ENCODE measurements around the gene NAALADL2. TPM values are rescaled to one million over a fixed set of nuclear protein-coding genes. Genes with fewer than 3 reads are reported as not detected.

NAALADL2 gene
- total RNA-seq, 4 donors from 2014 or later = 3.8 to 20.3 (median 8.6) TPM

- 71% methylated on average over 1 of the region's 1 CpG for WGBS
- H3K9me3 ChIP-seq = no peaks in the 10 kb centered on the region
- no peaks in the 10 kb centered on the region for H3K4me1 ChIP-seq
- no peak for DNase-seq (ENCODE audit: extremely low spot score)
- H3K4me3 ChIP-seq = no peak overlapping the region
- no peaks in the 10 kb centered on the region for H3K36me3 ChIP-seq
- H3K27ac ChIP-seq (replicated peaks in 1 of 4) = no peak overlapping the region
- TF ChIP-seq, protein P1, sequence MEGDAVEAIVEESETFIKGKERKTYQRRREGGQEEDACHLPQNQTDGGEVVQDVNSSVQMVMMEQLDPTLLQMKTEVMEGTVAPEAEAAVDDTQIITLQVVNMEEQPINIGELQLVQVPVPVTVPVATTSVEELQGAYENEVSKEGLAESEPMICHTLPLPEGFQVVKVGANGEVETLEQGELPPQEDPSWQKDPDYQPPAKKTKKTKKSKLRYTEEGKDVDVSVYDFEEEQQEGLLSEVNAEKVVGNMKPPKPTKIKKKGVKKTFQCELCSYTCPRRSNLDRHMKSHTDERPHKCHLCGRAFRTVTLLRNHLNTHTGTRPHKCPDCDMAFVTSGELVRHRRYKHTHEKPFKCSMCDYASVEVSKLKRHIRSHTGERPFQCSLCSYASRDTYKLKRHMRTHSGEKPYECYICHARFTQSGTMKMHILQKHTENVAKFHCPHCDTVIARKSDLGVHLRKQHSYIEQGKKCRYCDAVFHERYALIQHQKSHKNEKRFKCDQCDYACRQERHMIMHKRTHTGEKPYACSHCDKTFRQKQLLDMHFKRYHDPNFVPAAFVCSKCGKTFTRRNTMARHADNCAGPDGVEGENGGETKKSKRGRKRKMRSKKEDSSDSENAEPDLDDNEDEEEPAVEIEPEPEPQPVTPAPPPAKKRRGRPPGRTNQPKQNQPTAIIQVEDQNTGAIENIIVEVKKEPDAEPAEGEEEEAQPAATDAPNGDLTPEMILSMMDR (IDR thresholded peaks at IDR 0.05) = no peak
- TF ChIP-seq EP300 (IDR thresholded peaks at IDR 0.05) = no peak
- no peaks in the 10 kb centered on the region for H3K27me3 ChIP-seq
- intact Hi-C loops (cut with DNase I) = no loop called here
Observed at GRCh38 chr3:175102161-175102560, 243.0 kb downstream of the NAALADL2 start.

DNA sequence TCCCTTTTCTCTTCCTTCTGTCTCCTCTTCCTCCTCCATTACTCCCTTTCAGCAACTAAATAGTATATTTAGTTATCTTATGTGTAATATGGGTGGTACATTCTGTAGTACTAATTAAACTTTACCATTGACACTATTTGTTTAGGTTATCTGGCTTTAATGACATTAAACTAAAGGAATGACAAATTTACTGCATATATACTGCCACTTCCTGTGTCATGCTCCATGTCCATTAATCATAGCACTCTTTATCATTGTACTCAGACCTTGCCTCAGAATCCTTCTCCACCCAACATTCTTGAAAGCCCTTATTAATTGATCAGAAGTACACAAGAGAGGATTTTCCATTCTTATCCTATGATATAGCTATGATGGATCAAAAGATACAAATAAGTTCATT, 244.2 kb downstream of the NAALADL2 start:
- DNase-seq (ENCODE audit: extremely low spot score) = no peak

GRCh38 chr3:175105066-175105465, 245.9 kb downstream of the NAALADL2 start:
- TF ChIP-seq, protein P1 (IDR thresholded peaks at IDR 0.05) = no peak
- TF ChIP-seq POLR2AphosphoS5 (IDR thresholded peaks at IDR 0.05) (no peak), POLR2A (IDR thresholded peaks at IDR 0.05; ENCODE audit: low read depth) (no peak), EP300 (IDR thresholded peaks at IDR 0.05) (no peak)
- intact Hi-C loops (cut with DNase I) = no loop called here
- no peaks in the 10 kb centered on the region for H3K9me3 ChIP-seq
- no peak overlapping the region for H3K27ac ChIP-seq (replicated peaks in 1 of 4)
- no peaks in the 10 kb centered on the region for H3K4me1 ChIP-seq
- no peak overlapping the region for H3K4me3 ChIP-seq
- DNase-seq (ENCODE audit: extremely low spot score) = no peak
- no peaks in the 10 kb centered on the region for H3K36me3 ChIP-seq
- H3K27me3 ChIP-seq = no peaks in the 10 kb centered on the region

More for the DNA sequence above, 244.2 kb downstream of the NAALADL2 start:
- TF ChIP-seq EP300 (IDR thresholded peaks at IDR 0.05) (no peak), POLR2AphosphoS5 (IDR thresholded peaks at IDR 0.05) (no peak), POLR2A (IDR thresholded peaks at IDR 0.05; ENCODE audit: low read depth) (no peak)
- TF ChIP-seq, protein P1 (IDR thresholded peaks at IDR 0.05) = no peak
- Histone ChIP-seq H3K27ac (replicated peaks in 1 of 4) (no peak overlapping the region), H3K36me3 (no peaks in the 10 kb centered on the region), H3K27me3 (no peaks in the 10 kb centered on the region), H3K4me1 (no peaks in the 10 kb centered on the region), H3K9me3 (no peaks in the 10 kb centered on the region), H3K4me3 (no peak overlapping the region)
- intact Hi-C loops (cut with DNase I) = no loop called here

- no peak overlapping the region for H3K27ac ChIP-seq (replicated peaks in 1 of 4)
- DNase-seq (ENCODE audit: extremely low spot score) = no peak
- peaks cover 0 to 14% (median 0%) of the 10 kb centered on the region in 4 donors for H3K4me1 ChIP-seq
- no peaks in the 10 kb centered on the region for H3K27me3 ChIP-seq
- no peaks in the 10 kb centered on the region for H3K36me3 ChIP-seq
- TF ChIP-seq POLR2AphosphoS5 (IDR thresholded peaks at IDR 0.05) (no peak), EP300 (IDR thresholded peaks at IDR 0.05) (no peak), POLR2A (IDR thresholded peaks at IDR 0.05; ENCODE audit: low read depth) (no peak)
- TF ChIP-seq, protein P1 (IDR thresholded peaks at IDR 0.05) = no peak
- no peak overlapping the region for H3K4me3 ChIP-seq
- H3K9me3 ChIP-seq = no peaks in the 10 kb centered on the region
- WGBS = 95% methylated on average over 2 of the region's 2 CpGs
- intact Hi-C loops (cut with DNase I) = no loop called here
Observed at GRCh38 chr3:175107231-175107630, 248.1 kb downstream of the NAALADL2 start.

GRCh38 chr3:175107995-175108394, 248.9 kb downstream of the NAALADL2 start:
- Histone ChIP-seq H3K4me1 (peaks cover 0 to 14% (median 0%) of the 10 kb centered on the region in 4 donors), H3K4me3 (no peak overlapping the region), H3K9me3 (no peaks in the 10 kb centered on the region), H3K27ac (replicated peaks in 1 of 4) (no peak overlapping the region), H3K36me3 (no peaks in the 10 kb centered on the region), H3K27me3 (no peaks in the 10 kb centered on the region)
- DNase-seq (ENCODE audit: extremely low spot score) = no peak
- intact Hi-C loops (cut with DNase I) = no loop called here
- TF ChIP-seq EP300 (IDR thresholded peaks at IDR 0.05) (no peak), POLR2A (IDR thresholded peaks at IDR 0.05; ENCODE audit: low read depth) (no peak)
